Parathyroid adenoma (tissue), 2 donors: ENCODE results near the gene PLCL1.

Experiments used
- H2AFZ ChIP-seq: fragments of 300-600 bp; sonication (generic); one replicate; pipeline ENCODE4 v1.7.0; 2017; ENCODE audit warnings: antibody characterized with exemption, mild to moderate bottlenecking
- H3K27ac ChIP-seq: fragments of 300-600 bp; sonication (generic); one replicate; pipeline ENCODE4 v1.7.0; 2017
- H3K27me3 ChIP-seq: fragments of 300-600 bp; sonication (generic); one replicate; pipeline ENCODE4 v1.7.0; 2017; ENCODE audit warnings: low read length; ENCODE audit not compliant: control insufficient read depth, insufficient read depth
- H3K36me3 ChIP-seq: fragments of 300-600 bp; sonication (generic); one replicate; pipeline ENCODE4 v1.7.0; 2017; ENCODE audit warnings: low read length; ENCODE audit not compliant: control insufficient read depth, insufficient read depth
- H3K4me1 ChIP-seq: fragments of 300-600 bp; sonication (generic); one replicate; pipeline ENCODE4 v1.7.0; 2017; ENCODE audit warnings: control low read depth
- H3K4me2 ChIP-seq: fragments of 300-600 bp; sonication (generic); one replicate; pipeline ENCODE4 v1.7.0; 2017; ENCODE audit warnings: low read length
- H3K4me3 ChIP-seq: fragments of 300-600 bp; sonication (generic); one replicate; pipeline ENCODE4 v1.7.0; 2017; ENCODE audit warnings: low read depth, low read length
- H3K79me2 ChIP-seq: fragments of 300-600 bp; sonication (generic); one replicate; pipeline ENCODE4 v1.7.0; 2017; ENCODE audit warnings: control low read depth
- H3K9ac ChIP-seq: fragments of 300-600 bp; sonication (generic); one replicate; pipeline ENCODE4 v1.7.0; 2017; ENCODE audit warnings: mild to moderate bottlenecking
- H3K9me3 ChIP-seq: fragments of 300-600 bp; sonication (generic); one replicate; pipeline ENCODE4 v1.7.0; 2017; ENCODE audit warnings: low read length; ENCODE audit not compliant: control insufficient read depth
- CTCF ChIP-seq: fragments of 300-600 bp; sonication (generic); IDR thresholded peaks from one replicate; pipeline ENCODE4 v1.7.0; 2017; ENCODE audit warnings: antibody characterized with exemption, mild to moderate bottlenecking
- donor health status: primary hyperparathyroidism.

The PLCL1 gene

GRCh38 chr2:197934261-197934933 is 130.0 kb downstream of the PLCL1 start:
- Histone ChIP-seq H3K9me3 (no peaks in the 10 kb centered on the region), H3K4me1 (peaks cover 9% of the 10 kb centered on the region)
- no peak for TF ChIP-seq CTCF

GRCh38 chr2:197934934-197935289 is 130.5 kb downstream of the PLCL1 start:
- H2AFZ ChIP-seq: no peak overlapping the region
- no peaks in the 10 kb centered on the region for H3K27me3 ChIP-seq
- H3K79me2 ChIP-seq: peaks cover 21% of the 10 kb centered on the region
- no peak overlapping the region for H3K9ac ChIP-seq
- no peak for TF ChIP-seq CTCF
- H3K4me3 ChIP-seq: no peak overlapping the region
- peaks cover 9% of the 10 kb centered on the region for H3K4me1 ChIP-seq
- H3K4me2 ChIP-seq: no peak overlapping the region
- H3K27ac ChIP-seq: no peak overlapping the region
- no peaks in the 10 kb centered on the region for H3K9me3 ChIP-seq
- no peaks in the 10 kb centered on the region for H3K36me3 ChIP-seq

More at GRCh38 chr2:197934261-197934933, 130.0 kb downstream of the PLCL1 start:
- H2AFZ ChIP-seq: no peak overlapping the region
- H3K79me2 ChIP-seq: peaks cover 21% of the 10 kb centered on the region
- no peak overlapping the region for H3K27ac ChIP-seq
- no peak overlapping the region for H3K4me3 ChIP-seq
- H3K36me3 ChIP-seq: no peaks in the 10 kb centered on the region
- no peak overlapping the region for H3K9ac ChIP-seq
- H3K4me2 ChIP-seq: no peak overlapping the region
- H3K27me3 ChIP-seq: no peaks in the 10 kb centered on the region

GRCh38 chr2:197937814-197938213 is 133.4 kb downstream of the PLCL1 start:
- no peak overlapping the region for H3K4me2 ChIP-seq
- H2AFZ ChIP-seq: no peak overlapping the region
- H3K27me3 ChIP-seq: no peaks in the 10 kb centered on the region
- H3K4me3 ChIP-seq: no peak overlapping the region
- H3K9me3 ChIP-seq: no peaks in the 10 kb centered on the region
- no peak overlapping the region for H3K9ac ChIP-seq
- TF ChIP-seq CTCF: no peak
- H3K4me1 ChIP-seq: peaks cover 14% of the 10 kb centered on the region
- peaks cover 19% of the 10 kb centered on the region for H3K79me2 ChIP-seq
- no peaks in the 10 kb centered on the region for H3K36me3 ChIP-seq
- no peak overlapping the region for H3K27ac ChIP-seq

- peaks cover 14% of the 10 kb centered on the region for H3K4me1 ChIP-seq
- H3K27ac ChIP-seq: no peak overlapping the region
- H3K9ac ChIP-seq: no peak overlapping the region
- H3K79me2 ChIP-seq: peaks cover 19% of the 10 kb centered on the region
- no peaks in the 10 kb centered on the region for H3K9me3 ChIP-seq
- no peak overlapping the region for H3K4me3 ChIP-seq
- H3K27me3 ChIP-seq: no peaks in the 10 kb centered on the region
- no peak for TF ChIP-seq CTCF
- H2AFZ ChIP-seq: no peak overlapping the region
- H3K36me3 ChIP-seq: no peaks in the 10 kb centered on the region
- no peak overlapping the region for H3K4me2 ChIP-seq
Measured at GRCh38 chr2:197938555-197938954, 134.2 kb downstream of the PLCL1 start.

- no peak overlapping the region for H3K4me3 ChIP-seq
- peaks cover 19% of the 10 kb centered on the region for H3K79me2 ChIP-seq
- TF ChIP-seq CTCF: no peak
- H3K27me3 ChIP-seq: no peaks in the 10 kb centered on the region
- H2AFZ ChIP-seq: no peak overlapping the region
- H3K4me2 ChIP-seq: no peak overlapping the region
- no peaks in the 10 kb centered on the region for H3K36me3 ChIP-seq
- H3K27ac ChIP-seq: no peak overlapping the region
- no peaks in the 10 kb centered on the region for H3K9me3 ChIP-seq
- peaks cover 10% of the 10 kb centered on the region for H3K4me1 ChIP-seq
- H3K9ac ChIP-seq: no peak overlapping the region
Measured at GRCh38 chr2:197939787-197940186, 135.4 kb downstream of the PLCL1 start.
